ENCODE measurements around the gene ZMAT5. TPM values are rescaled to one million over a fixed set of nuclear protein-coding genes. Genes with fewer than 3 reads are reported as not detected.

ZMAT5 gene
- total RNA-seq, 4 donors from 2014 or later: 22.1 to 29.3 (median 26.6) TPM

DNA sequence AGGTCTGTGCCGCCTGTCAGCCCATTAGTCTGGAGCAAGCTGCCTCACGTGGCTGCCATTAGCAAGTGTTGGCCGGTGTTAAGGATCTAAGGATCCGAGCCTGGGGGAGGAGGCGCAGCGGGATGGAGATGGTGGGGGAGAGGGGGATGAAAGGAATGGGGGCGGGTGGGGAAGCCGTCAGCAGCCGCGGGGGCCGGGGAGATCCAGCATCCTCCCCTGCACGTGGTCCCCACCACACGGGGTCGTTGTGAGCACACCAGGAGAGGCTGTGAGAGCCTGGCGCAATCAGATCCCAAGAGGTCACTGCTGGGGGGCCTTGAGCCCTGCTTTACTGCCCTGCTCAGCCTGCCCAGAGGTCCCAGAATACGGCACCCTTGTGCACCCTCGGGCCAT, 39.7 kb downstream of the ZMAT5 start:
- peaks cover 0 to 34% (median 0%) of the 10 kb centered on the region in 3 donors for H3K36me3 ChIP-seq
- peaks cover 0 to 6% of the 10 kb centered on the region in 2 donors for H3K27me3 ChIP-seq
- no peak overlapping the region for H3K27ac ChIP-seq
- DNase-seq (ENCODE audit: low spot score in 2 of 2): peak in 1 of 2 donors; percentile 27
- no peak overlapping the region for H3K4me3 ChIP-seq
- no peak for TF ChIP-seq POLR2A (IDR thresholded peaks at IDR 0.05)
- TF ChIP-seq, protein P1, sequence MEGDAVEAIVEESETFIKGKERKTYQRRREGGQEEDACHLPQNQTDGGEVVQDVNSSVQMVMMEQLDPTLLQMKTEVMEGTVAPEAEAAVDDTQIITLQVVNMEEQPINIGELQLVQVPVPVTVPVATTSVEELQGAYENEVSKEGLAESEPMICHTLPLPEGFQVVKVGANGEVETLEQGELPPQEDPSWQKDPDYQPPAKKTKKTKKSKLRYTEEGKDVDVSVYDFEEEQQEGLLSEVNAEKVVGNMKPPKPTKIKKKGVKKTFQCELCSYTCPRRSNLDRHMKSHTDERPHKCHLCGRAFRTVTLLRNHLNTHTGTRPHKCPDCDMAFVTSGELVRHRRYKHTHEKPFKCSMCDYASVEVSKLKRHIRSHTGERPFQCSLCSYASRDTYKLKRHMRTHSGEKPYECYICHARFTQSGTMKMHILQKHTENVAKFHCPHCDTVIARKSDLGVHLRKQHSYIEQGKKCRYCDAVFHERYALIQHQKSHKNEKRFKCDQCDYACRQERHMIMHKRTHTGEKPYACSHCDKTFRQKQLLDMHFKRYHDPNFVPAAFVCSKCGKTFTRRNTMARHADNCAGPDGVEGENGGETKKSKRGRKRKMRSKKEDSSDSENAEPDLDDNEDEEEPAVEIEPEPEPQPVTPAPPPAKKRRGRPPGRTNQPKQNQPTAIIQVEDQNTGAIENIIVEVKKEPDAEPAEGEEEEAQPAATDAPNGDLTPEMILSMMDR (IDR thresholded peaks at IDR 0.05): peak in 2 of 5 experiments; percentile 21
- no peak for TF ChIP-seq EP300 (IDR thresholded peaks at IDR 0.05)
- 8 to 13% methylated on average over 15 to 17 of the region's 17 CpGs for WGBS, 2 donors
- H3K9me3 ChIP-seq: no peaks in the 10 kb centered on the region
- peaks cover 0 to 5% (median 0%) of the 10 kb centered on the region in 4 donors for H3K4me1 ChIP-seq

DNA sequence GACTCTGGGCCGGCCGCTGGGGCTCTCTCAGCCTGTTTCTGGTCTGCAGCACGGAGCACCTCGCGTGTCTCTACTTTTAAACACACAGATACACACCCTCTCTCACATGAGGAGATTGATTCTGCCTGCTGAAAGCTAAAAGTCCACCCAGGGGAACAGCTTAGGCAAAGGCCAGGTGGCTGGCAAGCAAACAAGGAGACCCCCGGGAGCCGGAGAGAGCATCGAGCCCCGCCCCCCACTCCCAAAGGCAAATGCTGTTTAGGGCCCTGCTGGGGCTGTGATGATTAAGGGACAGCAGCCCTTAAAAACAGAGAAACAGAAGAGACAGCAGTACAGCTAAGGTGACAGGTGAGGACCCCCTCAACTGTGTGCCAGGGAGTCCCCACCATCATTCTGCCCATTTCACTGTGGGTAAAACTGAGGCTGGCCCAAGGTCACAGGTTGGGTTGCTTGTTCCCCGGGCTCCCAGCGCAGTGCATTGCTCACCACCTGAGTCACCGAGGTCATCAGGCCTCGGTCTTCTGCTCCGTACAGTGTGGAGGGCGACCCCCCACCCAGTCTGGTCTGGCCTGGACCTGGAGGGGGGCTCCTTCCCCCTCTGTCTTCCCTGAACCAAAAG, 40.2 kb downstream of the ZMAT5 start:
- no peak for TF ChIP-seq POLR2A (IDR thresholded peaks at IDR 0.05)
- TF ChIP-seq EP300 (IDR thresholded peaks at IDR 0.05): no peak
- TF ChIP-seq, protein P1 (IDR thresholded peaks at IDR 0.05): no peak

DNA sequence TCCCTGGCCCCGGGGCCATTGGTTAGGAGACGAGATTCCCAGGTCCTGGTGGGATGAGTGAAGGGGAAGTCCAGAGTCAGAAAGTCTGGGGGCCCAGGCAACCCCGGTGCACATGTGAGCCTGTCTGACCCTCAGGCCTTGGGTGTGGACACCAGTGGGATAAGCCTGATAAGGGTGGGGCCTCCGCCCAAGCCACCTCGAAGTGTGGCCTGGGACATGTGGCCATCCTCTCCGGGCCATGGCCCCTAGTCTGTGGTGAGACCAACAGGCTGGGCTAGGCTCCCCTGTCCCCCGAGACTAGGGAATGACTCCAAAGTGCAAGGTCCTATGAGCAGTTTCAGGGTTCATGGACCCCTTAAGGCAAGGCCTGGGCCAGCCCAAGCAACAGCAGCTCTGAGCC, 40.7 kb downstream of the ZMAT5 start:
- TF ChIP-seq EP300 (IDR thresholded peaks at IDR 0.05) (no peak), POLR2A (IDR thresholded peaks at IDR 0.05) (no peak)
- TF ChIP-seq, protein P1 (IDR thresholded peaks at IDR 0.05): no peak
- DNase-seq (ENCODE audit: low spot score in 2 of 2): no peak
- WGBS, 2 donors: 66 to 82% methylated on average over 6 to 7 of the region's 7 CpGs
- Histone ChIP-seq H3K4me3 (no peak overlapping the region), H3K36me3 (peaks cover 0 to 25% (median 0%) of the 10 kb centered on the region in 3 donors), H3K27ac (no peak overlapping the region), H3K9me3 (no peaks in the 10 kb centered on the region), H3K4me1 (peaks cover 0 to 6% (median 0%) of the 10 kb centered on the region in 4 donors), H3K27me3 (peaks cover 0 to 15% of the 10 kb centered on the region in 2 donors)

More for the DNA sequence above, 40.2 kb downstream of the ZMAT5 start:
- no peak for DNase-seq (ENCODE audit: low spot score in 2 of 2)
- H3K27ac ChIP-seq: no peak overlapping the region
- 36 to 54% methylated on average over 15 of the region's 15 CpGs for WGBS, 2 donors
- H3K36me3 ChIP-seq: peaks cover 0 to 30% (median 0%) of the 10 kb centered on the region in 3 donors
- no peak overlapping the region for H3K4me3 ChIP-seq
- no peaks in the 10 kb centered on the region for H3K9me3 ChIP-seq
- H3K4me1 ChIP-seq: peaks cover 0 to 5% (median 0%) of the 10 kb centered on the region in 4 donors
- peaks cover 0 to 10% of the 10 kb centered on the region in 2 donors for H3K27me3 ChIP-seq

DNA sequence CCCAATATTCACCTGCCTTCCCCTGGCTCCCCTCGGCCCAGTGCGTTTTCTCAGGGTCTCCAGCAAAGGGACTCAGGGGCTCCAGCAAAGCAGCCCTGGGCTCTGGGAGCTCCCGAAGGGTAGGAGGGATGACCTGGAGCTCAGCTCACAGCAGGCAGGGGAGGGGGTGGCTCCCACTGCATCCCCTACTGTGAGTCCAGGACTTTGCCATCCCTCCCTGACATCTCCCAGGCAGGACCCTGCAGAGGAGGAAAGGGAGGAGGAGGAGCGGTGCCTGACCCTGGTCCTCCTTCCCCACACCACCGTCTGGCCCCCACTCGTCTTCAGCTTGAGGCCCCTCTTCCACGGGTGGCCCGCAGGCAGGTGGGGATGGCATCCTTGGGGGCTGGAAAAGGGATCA, 42.0 kb downstream of the ZMAT5 start:
- peaks cover 0 to 16% (median 3%) of the 10 kb centered on the region in 4 donors for H3K4me1 ChIP-seq
- H3K36me3 ChIP-seq: peaks cover 0 to 13% (median 0%) of the 10 kb centered on the region in 3 donors
- TF ChIP-seq EP300 (IDR thresholded peaks at IDR 0.05) (no peak), POLR2A (IDR thresholded peaks at IDR 0.05) (no peak)
- TF ChIP-seq, protein P1 (IDR thresholded peaks at IDR 0.05): no peak
- no peaks in the 10 kb centered on the region for H3K9me3 ChIP-seq
- peaks cover 0 to 23% of the 10 kb centered on the region in 2 donors for H3K27me3 ChIP-seq
- DNase-seq (ENCODE audit: low spot score in 2 of 2): no peak
- H3K27ac ChIP-seq: no peak overlapping the region
- no peak overlapping the region for H3K4me3 ChIP-seq
- WGBS, 2 donors: 54 to 61% methylated on average over 8 of the region's 8 CpGs

DNA sequence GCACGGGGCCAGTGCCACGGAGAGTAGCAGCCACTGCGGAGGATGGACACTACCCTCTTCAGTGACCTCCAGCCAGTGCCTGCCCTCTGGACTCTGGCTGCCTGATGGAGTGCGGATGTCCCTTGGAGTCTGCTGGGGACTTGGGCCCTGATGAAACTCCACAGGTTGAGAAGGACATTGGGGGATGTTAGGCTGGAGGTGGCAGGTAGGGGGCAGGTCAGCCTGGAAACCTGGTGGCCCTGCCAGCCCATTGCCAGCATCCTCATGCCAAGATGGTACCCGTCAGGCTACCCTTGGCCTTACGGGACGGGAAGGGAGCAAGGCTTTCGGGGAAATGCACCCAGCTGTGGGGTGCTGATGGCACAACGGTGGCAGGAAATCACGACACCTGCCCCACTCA, 43.0 kb downstream of the ZMAT5 start:
- peaks cover 0 to 2% (median 0%) of the 10 kb centered on the region in 3 donors for H3K36me3 ChIP-seq
- H3K4me3 ChIP-seq: no peak overlapping the region
- WGBS, 2 donors: 86 to 96% methylated on average over 8 to 10 of the region's 10 CpGs
- TF ChIP-seq, protein P1 (IDR thresholded peaks at IDR 0.05): no peak
- no peak for TF ChIP-seq EP300 (IDR thresholded peaks at IDR 0.05)
- TF ChIP-seq POLR2A (IDR thresholded peaks at IDR 0.05): no peak
- no peak for DNase-seq (ENCODE audit: low spot score in 2 of 2)
- H3K27me3 ChIP-seq: peaks cover 0 to 32% of the 10 kb centered on the region in 2 donors
- no peak overlapping the region for H3K27ac ChIP-seq
- no peaks in the 10 kb centered on the region for H3K9me3 ChIP-seq
- peaks cover 0 to 20% (median 5%) of the 10 kb centered on the region in 4 donors for H3K4me1 ChIP-seq

All from tibial nerve (tissue), 4 donors.